HL-60 (cell line): ENCODE results near the gene MRTFA.

ENCODE experiments used
- DNase-seq, 2 experiments: peaks; one replicate each; pipeline ENCODE4 v3.0.0-alpha.2; 2010 to 2020; ENCODE audit warnings: low read depth in 1 of 2, low spot score in 1 of 2
- H3K27ac ChIP-seq: fragments of 250-450 bp; sonication (Bioruptor Pico); replicated peaks from 2 replicates; pipeline ENCODE4 v1.5.1; 2020; ENCODE audit warnings: mild to moderate bottlenecking, moderate library complexity
- H3K27me3 ChIP-seq: fragments of 250-450 bp; sonication (Bioruptor Pico); 2 replicates; pipeline ENCODE4 v1.5.1; 2021; ENCODE audit warnings: mild to moderate bottlenecking, moderate library complexity; ENCODE audit not compliant: insufficient read depth, poor library complexity, severe bottlenecking
- H3K4me3 ChIP-seq: replicated peaks from 2 replicates; pipeline ENCODE4 v1.5.1; 2011; ENCODE audit warnings: mild to moderate bottlenecking, control low read depth, low read length; ENCODE audit not compliant: insufficient read depth
- CTCF ChIP-seq: IDR thresholded peaks from one replicate; pipeline ENCODE4 v1.5.1; 2011; ENCODE audit warnings: low read length, control low read depth, inconsistent platforms; ENCODE audit not compliant: insufficient read depth
- GABPA ChIP-seq: IDR thresholded peaks from 2 replicates; pipeline ENCODE4 v1.6.1; 2012; ENCODE audit warnings: low read depth
- POLR2AphosphoS5 ChIP-seq: IDR thresholded peaks from 2 replicates; pipeline ENCODE4 v1.6.1; 2012; ENCODE audit warnings: low read depth
- SPI1 ChIP-seq: IDR thresholded peaks from 2 replicates; pipeline ENCODE4 v1.6.1; 2012; ENCODE audit warnings: low read depth, mild to moderate bottlenecking, borderline replicate concordance
- TF ChIP-seq, protein P1 (sequence below): IDR thresholded peaks from 2 replicates; pipeline ENCODE4 v1.6.1; 2012; ENCODE audit warnings: low read depth; ENCODE audit not compliant: insufficient replicate concordance

MRTFA gene

DNA sequence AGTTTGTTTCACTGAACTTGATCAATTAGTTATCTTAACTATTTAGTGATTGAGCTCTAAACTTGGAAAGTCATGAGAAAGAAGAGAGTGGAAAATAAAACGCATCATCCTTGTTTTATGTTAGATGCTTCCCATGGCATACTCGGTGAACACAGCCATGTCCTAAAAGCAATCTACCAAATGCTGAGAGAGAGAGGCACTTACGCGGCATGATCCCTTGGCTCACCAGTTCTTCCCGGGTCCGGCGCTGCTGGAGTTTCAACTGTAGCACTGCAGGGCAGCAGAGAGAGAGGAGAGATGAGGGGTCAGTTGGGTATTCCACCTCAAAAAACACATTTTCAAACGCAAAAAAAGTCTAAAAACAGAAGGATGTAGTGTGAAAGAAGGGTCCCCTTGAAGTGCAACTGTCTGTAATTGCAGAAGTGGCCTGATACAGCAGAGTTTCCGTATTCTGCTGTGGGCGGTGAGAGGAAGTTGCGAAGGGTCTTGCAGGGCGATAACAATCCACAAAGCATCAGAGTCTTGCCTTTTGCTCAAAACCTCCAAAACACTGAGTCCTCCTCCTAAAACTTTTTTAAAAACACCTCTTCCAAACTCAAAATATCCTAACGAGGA, 173.4 kb downstream of the MRTFA start:
- H3K27ac ChIP-seq = peak overlapping the region; percentile 91
- TF ChIP-seq POLR2AphosphoS5 = peak; percentile 76; the same call in 1 of the 2 replicates
- TF ChIP-seq, protein P1, sequence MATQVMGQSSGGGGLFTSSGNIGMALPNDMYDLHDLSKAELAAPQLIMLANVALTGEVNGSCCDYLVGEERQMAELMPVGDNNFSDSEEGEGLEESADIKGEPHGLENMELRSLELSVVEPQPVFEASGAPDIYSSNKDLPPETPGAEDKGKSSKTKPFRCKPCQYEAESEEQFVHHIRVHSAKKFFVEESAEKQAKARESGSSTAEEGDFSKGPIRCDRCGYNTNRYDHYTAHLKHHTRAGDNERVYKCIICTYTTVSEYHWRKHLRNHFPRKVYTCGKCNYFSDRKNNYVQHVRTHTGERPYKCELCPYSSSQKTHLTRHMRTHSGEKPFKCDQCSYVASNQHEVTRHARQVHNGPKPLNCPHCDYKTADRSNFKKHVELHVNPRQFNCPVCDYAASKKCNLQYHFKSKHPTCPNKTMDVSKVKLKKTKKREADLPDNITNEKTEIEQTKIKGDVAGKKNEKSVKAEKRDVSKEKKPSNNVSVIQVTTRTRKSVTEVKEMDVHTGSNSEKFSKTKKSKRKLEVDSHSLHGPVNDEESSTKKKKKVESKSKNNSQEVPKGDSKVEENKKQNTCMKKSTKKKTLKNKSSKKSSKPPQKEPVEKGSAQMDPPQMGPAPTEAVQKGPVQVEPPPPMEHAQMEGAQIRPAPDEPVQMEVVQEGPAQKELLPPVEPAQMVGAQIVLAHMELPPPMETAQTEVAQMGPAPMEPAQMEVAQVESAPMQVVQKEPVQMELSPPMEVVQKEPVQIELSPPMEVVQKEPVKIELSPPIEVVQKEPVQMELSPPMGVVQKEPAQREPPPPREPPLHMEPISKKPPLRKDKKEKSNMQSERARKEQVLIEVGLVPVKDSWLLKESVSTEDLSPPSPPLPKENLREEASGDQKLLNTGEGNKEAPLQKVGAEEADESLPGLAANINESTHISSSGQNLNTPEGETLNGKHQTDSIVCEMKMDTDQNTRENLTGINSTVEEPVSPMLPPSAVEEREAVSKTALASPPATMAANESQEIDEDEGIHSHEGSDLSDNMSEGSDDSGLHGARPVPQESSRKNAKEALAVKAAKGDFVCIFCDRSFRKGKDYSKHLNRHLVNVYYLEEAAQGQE = peak; percentile 53
- TF ChIP-seq CTCF = no peak
- no peak for TF ChIP-seq GABPA
- peak; percentile 98 for TF ChIP-seq SPI1
- H3K4me3 ChIP-seq = peak overlapping the region; percentile 77
- H3K27me3 ChIP-seq = no peaks in the 10 kb centered on the region
- peak in 1 of 2 experiments; percentile 91 for DNase-seq

DNA sequence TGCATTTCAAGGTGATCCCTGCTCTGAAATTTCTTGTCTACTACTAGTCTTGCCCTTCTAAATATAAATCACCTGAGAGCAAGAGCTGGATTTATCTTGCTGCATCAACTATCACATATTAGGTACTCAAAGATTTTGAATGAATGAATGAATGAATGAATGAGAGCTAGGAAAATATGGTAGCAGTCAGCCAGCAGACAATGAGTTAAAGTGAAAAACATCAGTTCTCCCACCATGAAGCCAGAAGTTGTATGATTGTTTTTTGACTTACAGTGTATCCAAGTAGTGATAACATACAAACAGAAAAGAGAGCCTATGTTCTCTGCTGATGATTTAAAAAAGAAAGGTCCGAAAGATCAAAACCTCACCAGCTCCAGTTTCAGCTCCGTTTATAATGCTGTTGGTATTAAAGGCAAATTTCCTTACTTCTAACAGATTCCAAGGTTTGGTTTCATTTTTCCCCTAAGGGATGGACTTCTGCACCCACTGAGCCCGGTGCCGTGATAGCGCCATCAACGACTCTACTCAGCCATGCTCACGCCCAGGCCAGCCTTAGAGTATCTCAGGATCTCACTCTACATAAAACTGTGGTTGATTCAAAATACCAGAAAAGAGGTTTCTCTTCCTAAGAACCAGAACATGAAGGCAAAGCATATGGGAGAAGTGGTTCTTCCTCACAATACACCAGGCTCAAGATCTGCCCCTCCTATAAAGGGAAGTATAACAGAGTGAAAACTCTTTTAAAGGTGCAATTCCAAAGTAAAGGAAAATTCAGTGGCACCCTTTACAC, 174.1 kb downstream of the MRTFA start:
- H3K4me3 ChIP-seq = peak overlapping the region; percentile 77

GRCh38 chr22:40453671-40454070, 182.8 kb downstream of the MRTFA start:
- Histone ChIP-seq H3K27ac (no peak overlapping the region), H3K27me3 (no peaks in the 10 kb centered on the region), H3K4me3 (no peak overlapping the region)
- no peak for DNase-seq
- TF ChIP-seq POLR2AphosphoS5 = no peak
- no peak for TF ChIP-seq GABPA
- no peak for TF ChIP-seq CTCF

More for the DNA sequence above, 174.1 kb downstream of the MRTFA start:
- TF ChIP-seq SPI1 = no peak
- TF ChIP-seq POLR2AphosphoS5 = no peak
- no peak for TF ChIP-seq CTCF
- TF ChIP-seq, protein P1 = no peak
- TF ChIP-seq GABPA = no peak
- DNase-seq = peak in 1 of 2 experiments; percentile 14
- peak overlapping the region; percentile 91 for H3K27ac ChIP-seq
- no peaks in the 10 kb centered on the region for H3K27me3 ChIP-seq
